GM19239 (cell line): Measurements from ENCODE around the gene PIP4K2C.
A peak's percentile ranks its signal among the peaks of the same experiment; 100 is the strongest.

Experiments used
- DNase-seq: peaks from one replicate; pipeline ENCODE4 v3.0.0; 2011; ENCODE audit warnings: low spot score; ENCODE audit not compliant: insufficient read length
- FAIRE-seq: peaks from 2 replicates; lab custom pipeline; 2011; peaks lifted over from hg19 to GRCh38; lab: Jason Lieb, UNC

Gene PIP4K2C

DNA sequence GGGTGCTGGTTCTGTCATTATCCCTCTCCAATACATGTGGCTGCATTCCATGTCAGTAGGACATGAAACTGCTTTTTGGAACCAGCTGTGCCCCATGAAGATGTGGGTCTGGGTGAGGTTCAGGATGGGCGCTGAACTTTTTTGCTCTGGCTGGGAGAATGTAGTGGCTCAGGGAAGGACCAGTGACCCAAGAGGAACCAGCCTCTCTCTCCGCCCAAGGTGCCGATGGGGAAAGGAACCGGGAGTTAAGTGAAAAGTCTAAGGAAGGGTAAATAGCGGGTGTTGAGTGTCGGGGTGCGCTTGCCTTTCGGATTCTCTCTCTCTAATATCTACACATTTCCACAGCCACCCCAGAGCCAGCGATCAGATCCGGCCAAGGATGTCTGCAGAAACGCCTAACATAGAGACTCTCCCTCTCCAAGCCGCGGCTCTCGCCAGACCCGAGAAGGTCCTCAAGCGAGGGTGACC lies 28.0 kb downstream of the PIP4K2C start:
- DNase-seq (no peak), FAIRE-seq (no peak)

GRCh38 chr12:57619434-57620244 lies 28.6 kb downstream of the PIP4K2C start:
- DNase-seq = no peak
- FAIRE-seq = no peak

DNA sequence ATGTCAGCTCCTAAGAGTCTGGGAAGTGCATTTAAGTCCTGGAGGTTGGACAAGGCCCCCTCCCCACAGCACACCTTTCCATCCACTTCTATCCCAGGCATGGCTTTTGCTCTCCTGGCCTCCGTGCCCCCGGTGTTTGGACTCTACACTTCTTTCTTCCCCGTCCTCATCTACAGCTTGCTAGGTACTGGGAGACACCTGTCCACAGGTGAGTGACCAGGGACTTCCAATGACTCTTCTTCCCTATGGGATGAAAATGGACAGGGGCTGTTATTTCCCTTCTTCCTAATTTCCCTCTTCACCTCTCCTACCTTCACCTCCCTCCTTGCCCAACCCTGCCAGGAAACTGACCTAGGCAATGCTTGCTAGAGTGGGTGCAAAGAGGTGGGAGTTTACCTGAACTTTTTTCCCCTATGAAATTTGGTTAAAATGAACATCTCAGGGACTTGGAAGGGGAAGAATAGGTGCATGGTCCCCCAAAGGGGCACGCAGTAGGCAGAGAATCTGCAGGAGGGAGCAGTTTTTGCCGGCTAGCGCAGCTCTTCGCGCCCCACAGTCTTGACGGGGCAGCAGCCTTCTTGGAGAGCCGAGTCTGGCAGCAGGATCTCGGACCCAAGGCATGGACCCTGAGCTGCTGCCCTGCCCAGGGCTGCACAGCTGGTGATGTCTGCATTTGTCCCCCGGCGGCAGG lies 29.4 kb downstream of the PIP4K2C start:
- DNase-seq (no peak), FAIRE-seq (no peak)

- DNase-seq (no peak), FAIRE-seq (no peak)
Observed at GRCh38 chr12:57620936-57621496, 30.0 kb downstream of the PIP4K2C start.

GRCh38 chr12:57621497-57622292 lies 30.7 kb downstream of the PIP4K2C start:
- peak; percentile 71 for DNase-seq
- FAIRE-seq = no peak

DNA sequence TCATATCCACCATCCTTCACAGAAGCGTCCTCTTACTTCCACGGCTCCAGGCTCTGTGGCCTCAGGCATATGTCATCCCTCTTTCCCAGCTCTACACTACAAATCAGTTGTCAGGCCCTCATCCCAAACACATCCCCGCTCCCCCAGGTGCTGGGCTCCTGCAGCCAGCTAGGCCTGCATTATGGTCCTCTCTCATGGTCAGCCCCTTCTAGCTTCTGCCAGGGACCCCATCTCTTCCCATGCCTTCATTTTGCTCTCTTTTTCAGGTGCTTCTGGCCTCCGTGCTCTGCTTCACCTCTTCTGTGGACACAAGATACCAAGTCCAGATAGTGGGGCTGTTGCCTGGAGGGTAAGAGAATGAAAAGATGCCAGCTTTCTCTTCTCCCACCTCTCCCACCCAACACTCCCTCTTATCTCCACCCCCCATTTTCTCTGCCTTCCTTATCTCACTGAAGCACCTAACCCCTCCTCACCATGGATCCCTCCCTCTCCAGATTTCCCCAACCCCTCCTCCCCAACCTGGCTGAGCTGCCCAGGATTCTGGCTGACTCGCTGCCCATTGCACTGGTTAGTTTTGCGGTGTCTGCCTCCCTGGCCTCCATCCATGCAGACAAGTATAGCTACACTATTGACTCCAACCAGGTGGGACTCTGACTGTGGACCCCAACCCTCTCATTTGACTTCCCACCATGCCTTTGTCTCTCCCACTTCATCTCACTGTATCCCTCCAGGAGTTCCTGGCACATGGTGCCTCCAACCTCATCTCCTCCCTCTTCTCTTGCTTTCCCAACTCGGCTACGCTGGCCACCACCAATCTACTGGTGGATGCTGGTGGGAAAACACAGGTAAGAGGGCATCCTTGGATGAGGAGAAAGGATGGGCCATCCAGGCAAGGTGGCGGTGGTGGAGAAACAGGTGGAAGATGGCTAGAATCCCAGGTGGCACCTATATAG lies 31.6 kb downstream of the PIP4K2C start:
- FAIRE-seq = no peak

DNA sequence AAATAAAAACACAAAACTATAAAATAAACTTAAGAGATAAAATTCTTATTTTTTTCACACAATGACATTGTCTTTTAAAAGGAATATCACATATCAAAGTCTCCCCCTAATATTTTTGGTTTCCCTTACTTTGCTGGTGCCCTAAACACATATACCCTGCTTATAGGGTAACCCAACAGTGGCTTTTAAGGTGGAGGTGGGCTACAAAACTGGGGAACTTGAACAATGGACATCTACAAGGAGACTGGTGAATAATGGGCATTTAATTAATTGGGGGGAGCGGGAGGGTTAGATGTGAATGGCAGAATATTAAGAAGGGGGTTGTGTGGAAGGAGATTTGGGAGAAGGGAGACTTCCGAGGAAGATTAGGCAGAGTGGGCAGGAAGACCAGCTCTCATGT lies 32.4 kb downstream of the PIP4K2C start:
- no peak for FAIRE-seq
- no peak for DNase-seq

More for the DNA sequence above, 31.6 kb downstream of the PIP4K2C start:
- no peak for DNase-seq

DNA sequence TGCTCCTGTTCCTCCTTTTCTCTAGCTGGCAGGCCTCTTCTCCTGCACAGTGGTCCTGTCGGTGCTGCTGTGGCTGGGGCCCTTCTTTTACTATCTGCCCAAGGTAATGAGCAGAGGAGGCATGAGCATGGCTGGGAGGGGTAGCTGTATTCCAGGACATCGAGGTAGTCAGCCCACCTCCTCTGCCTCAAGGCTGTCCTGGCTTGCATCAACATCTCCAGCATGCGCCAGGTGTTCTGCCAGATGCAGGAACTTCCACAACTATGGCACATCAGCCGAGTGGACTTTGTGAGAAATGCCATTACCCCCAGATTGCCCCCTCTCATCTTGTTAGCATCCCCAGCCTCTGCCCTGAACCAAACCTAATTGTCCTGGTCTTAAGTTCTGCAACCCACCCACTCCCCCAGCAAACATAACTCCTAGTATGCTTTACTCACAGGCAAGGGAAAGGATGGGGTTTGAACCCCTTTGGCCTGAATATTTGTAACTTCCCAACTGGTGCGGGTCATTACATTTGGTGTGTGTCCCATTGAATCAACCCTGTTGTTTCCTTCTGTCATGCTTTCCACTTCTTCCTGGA lies 32.9 kb downstream of the PIP4K2C start:
- no peak for DNase-seq
- FAIRE-seq = no peak

GRCh38 chr12:57624441-57625220 lies 33.6 kb downstream of the PIP4K2C start:
- DNase-seq = no peak
- FAIRE-seq = no peak

DNA sequence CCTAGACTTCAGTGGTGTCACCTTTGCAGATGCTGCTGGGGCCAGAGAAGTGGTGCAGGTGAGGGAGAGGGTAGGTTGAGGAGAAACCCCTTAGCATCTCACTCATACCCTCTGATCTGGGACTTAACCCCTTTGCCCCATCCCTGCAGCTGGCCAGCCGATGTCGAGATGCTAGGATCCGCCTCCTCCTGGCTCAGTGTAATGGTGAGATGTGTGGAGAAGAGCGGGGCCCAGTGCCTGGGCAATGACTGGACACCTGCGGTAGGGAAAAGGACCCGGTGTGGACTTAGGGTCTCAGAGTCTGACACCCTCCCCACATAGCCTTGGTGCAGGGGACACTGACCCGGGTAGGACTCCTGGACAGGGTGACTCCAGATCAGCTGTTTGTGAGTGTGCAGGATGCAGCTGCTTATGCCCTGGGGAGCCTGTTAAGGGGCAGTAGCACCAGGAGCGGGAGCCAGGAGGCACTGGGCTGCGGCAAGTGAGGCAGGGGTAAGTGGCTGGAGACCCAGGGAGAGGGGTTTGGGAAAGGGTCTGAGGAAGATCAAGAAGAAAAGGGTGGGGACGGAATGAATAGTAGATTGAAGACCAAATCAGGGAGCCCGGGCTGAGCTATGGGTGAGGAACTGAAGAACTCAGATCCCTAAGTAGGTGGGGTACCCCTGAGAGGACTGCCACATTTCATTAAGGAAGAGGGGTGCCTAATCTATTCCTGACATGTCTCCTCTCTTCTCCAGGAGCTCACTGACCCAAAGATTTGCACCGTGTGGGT lies 34.5 kb downstream of the PIP4K2C start:
- no peak for FAIRE-seq

GRCh38 chr12:57626111-57626920 lies 35.3 kb downstream of the PIP4K2C start:
- DNase-seq = no peak

More for the DNA sequence above, 34.5 kb downstream of the PIP4K2C start:
- DNase-seq = no peak

GRCh38 chr12:57626921-57627445 lies 36.0 kb downstream of the PIP4K2C start:
- DNase-seq (no peak), FAIRE-seq (no peak)

More at GRCh38 chr12:57626111-57626920, 35.3 kb downstream of the PIP4K2C start:
- no peak for FAIRE-seq

- DNase-seq = no peak
- no peak for FAIRE-seq
Observed at GRCh38 chr12:57627501-57628279, 36.7 kb downstream of the PIP4K2C start.

DNA sequence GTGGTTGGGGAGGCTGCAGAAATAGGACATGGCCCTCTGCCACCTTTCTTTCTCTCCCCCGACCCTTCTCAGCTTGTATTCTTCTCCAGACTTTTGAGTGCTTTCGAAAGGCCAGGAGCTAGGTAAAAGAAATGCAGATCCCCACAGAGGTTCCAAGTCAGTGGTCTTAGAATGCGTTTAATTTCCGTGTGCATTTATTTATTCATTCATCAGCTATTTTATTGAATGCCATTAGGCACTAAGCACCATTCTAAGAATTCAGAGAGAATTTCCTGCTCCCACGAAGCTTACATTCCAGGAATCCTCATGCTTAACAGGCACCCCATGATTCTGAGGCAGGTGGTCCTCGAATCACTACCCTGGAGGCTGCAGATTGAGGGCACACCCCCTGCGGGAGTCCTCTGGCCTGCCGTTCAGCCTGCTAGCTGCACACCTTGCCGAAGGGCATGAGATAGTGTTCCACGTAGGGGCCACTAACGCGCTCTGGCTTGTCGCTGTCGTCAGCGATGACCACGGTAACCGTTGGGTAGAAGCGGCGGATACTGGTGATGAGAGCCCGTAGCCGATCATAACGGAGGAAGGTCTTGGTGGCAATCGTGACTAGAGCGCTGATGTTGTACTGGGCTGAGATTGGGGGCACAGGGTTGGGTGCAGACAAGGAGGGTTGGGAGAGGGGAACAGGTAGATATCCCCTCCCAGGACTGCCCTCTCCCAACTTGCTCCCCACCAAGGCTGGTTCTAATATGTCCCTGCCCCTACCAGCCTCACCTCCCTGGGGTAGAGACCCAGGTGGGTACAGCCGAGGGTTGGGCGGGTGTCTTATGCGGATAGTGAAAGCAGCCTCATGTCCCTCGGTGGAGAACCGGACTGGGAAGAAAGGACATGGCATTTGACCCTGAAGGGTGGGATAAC lies 37.5 kb downstream of the PIP4K2C start:
- DNase-seq (no peak), FAIRE-seq (no peak)
